CMK (cell line): ENCODE results near the gene NTM.

Experiments
- DNase-seq: peaks from one replicate; pipeline ENCODE4 v3.0.0-alpha.2; 2010; ENCODE audit warnings: low read depth

Gene NTM

GRCh38 chr11:132008226-132008625, 637.8 kb downstream of the NTM start:
- no peak for DNase-seq

GRCh38 chr11:132008872-132009271, 638.5 kb downstream of the NTM start:
- no peak for DNase-seq

GRCh38 chr11:132020001-132020400, 649.6 kb downstream of the NTM start:
- no peak for DNase-seq

GRCh38 chr11:132022285-132022684, 651.9 kb downstream of the NTM start:
- DNase-seq = no peak

GRCh38 chr11:132022733-132023478, 652.5 kb downstream of the NTM start:
- DNase-seq = no peak

GRCh38 chr11:132024587-132025295, 654.3 kb downstream of the NTM start:
- DNase-seq = no peak

GRCh38 chr11:132026746-132027145, 656.3 kb downstream of the NTM start:
- DNase-seq = no peak

GRCh38 chr11:132028380-132029240, 658.2 kb downstream of the NTM start:
- DNase-seq = peak; percentile 25

DNA sequence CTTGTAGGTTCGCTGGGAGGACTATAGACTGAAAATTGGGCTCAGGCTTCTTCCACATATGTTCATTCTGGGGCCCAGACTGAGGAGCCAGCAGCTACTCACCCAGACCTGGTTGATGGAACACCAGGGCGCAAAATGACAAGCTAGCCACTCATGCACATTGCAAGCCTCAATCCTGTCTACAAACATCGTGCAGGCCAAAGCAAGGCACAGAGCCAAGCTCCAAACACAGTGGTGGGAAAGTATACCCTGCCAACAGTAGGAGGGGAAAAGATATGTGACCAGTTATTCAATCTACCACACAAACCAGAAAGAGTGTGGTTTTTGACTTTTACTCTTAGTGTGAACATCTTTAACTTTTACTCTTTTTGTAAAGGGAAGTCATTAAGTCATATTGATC, 660.5 kb downstream of the NTM start:
- no peak for DNase-seq

DNA sequence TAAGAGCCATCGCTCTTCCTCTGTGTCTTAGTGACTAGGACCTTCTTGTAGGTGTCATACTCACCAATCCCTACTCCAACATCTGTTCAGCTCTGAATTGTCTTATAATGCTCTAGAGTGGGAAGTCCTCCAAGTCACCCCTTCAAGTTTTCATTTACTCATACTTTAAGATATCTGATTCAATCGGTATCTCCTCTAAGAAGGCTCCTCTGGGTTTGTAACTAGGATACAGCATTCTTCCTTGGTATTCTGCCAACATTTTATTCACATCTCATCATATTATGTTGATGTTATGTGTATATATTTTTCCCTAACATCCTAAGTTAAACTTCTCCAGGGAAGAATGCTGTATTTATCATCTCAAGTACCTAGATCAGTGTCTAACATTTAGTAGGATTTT, 662.1 kb downstream of the NTM start:
- no peak for DNase-seq

DNA sequence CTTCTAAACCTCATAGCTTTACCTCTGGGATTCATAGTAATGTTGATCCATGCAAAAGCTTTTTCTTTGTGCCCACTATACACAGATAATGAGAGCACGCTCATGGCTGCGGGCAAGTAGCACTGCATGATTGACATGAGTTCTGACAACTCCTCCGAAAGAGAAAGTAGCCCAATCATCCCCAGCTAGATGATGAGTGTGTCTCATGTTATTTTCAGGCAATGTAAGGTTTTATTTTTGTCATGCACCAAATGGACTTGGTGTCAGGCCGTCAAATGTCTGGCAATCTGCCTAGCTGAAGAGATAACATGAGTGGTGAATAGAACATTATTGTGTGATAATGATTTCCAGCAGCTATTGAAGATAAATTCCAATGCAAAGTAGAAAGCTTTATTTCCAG, 662.6 kb downstream of the NTM start:
- DNase-seq = no peak

GRCh38 chr11:132035228-132035627, 664.8 kb downstream of the NTM start:
- DNase-seq = no peak

- no peak for DNase-seq
Measured at GRCh38 chr11:132035766-132036165, 665.4 kb downstream of the NTM start.

GRCh38 chr11:132036220-132036619, 665.8 kb downstream of the NTM start:
- no peak for DNase-seq

- DNase-seq = no peak
Measured at GRCh38 chr11:132036746-132037466, 666.5 kb downstream of the NTM start.

DNA sequence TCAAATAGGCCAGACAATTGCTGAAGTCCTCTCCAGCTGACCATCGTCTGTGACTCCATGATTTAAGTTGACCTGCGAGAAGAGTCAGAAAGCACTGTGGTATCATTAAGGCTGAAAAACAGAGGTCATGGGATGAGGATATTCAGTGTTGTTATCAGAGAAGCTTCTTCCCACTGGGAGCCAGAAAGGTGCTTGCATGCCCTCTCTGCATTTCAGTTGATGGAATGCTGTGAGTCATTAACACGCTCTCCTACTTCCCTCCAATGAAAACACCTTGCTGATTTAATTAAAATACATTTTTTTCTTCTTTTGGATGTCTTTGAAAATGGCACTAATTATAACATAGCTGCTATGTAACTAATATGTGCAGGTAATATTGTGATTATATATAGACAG, 667.0 kb downstream of the NTM start:
- DNase-seq = no peak

- DNase-seq = no peak
Measured at GRCh38 chr11:132037956-132038355, 667.5 kb downstream of the NTM start.

DNA sequence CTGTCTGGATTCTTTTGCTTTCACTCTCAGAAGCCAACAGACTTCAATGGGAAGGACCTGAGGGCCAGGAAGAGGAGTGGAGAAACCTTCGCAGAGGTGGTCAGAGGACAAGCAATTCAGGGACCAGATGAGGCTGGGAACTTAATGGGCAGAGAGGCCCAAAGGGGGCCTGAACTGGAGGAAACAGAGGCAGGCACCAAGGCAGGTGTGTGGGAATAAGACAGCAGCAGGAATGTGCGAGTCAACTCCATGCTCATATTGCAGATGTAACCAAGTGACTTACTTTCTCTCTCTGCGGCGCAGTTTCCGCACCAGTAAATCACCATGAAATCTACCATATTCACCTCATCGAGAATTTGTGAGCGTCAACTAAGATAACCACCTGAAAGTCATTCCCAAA, 669.1 kb downstream of the NTM start:
- DNase-seq = no peak

DNA sequence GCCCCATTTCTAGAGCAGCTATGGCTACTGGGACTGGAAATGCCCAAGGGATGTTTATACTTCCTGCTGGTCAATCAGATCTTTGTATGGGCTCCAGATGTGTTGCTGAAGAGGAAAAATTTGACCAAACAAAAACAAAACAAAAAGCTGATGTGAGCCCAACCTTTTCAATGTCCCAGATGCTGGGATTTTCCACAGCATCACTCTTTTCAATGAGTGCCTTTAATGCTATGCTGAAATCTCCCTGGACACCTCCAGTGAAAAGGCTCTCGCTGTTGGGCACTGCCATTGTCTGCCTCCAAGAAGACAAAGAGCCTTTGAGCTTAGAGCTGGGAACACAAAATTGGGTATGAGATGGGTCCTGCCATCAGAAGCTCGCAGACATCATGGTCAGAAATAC, 671.9 kb downstream of the NTM start:
- no peak for DNase-seq

DNA sequence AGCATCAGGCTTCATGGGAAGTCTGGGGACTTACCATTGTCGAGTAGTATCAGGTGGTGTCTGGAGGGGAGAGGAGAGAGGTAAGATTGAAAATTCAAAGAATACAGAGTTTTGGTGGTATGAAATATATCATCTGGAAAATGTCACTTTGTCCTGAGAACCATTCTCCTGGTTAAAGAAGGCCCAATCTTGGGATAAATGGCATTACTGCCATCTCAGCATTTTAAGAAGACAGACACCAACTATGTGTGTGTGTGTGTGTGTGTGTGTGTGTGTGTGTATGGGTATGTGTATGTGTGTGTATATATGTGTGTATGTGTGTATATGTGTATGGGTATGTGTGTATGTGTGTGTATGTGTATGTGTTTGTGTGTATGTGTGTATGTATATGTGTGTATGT, 673.3 kb downstream of the NTM start:
- no peak for DNase-seq

GRCh38 chr11:132045107-132045506, 674.7 kb downstream of the NTM start:
- DNase-seq = no peak

GRCh38 chr11:132046288-132046865, 676.0 kb downstream of the NTM start:
- DNase-seq = no peak
